ENCODE data around the gene ABCB11.

GRCh38 chr2:168928113-168928831, 102.9 kb downstream of the ABCB11 start:
- TF ChIP-seq CTCF (IDR thresholded peaks at IDR 0.05) (no peak), POLR2A (IDR thresholded peaks at IDR 0.05) (no peak)

Data from thyroid gland (tissue), 4 donors.